HEK293 (cell line): ENCODE measurements around the gene TAF11L14.

Experiments
- CTCF ChIP-seq: fragments of 450-650 bp; formaldehyde crosslinking; IDR thresholded peaks from 2 replicates; pipeline ENCODE4 v1.5.1; 2016; ENCODE audit warnings: missing biosample characterization, missing genetic modification characterization
- MYNN ChIP-seq: fragments of 450-650 bp; formaldehyde crosslinking; IDR thresholded peaks from 2 replicates; pipeline ENCODE4 v1.5.1; 2016; ENCODE audit warnings: missing biosample characterization, missing genetic modification characterization, borderline replicate concordance
- REPIN1 ChIP-seq: fragments of 450-650 bp; formaldehyde crosslinking; IDR thresholded peaks from 2 replicates; pipeline ENCODE4 v1.5.1; 2017; ENCODE audit warnings: missing biosample characterization, missing genetic modification characterization, low read depth
- SP2 ChIP-seq: fragments of 450-650 bp; formaldehyde crosslinking; IDR thresholded peaks from 2 replicates; pipeline ENCODE4 v1.5.1; 2016; ENCODE audit warnings: missing biosample characterization, missing genetic modification characterization
- YY1 ChIP-seq: fragments of 450-650 bp; formaldehyde crosslinking; IDR thresholded peaks from 2 replicates; pipeline ENCODE4 v1.5.1; 2018; ENCODE audit warnings: missing biosample characterization, missing genetic modification characterization
- ZBTB7A ChIP-seq: fragments of 450-650 bp; formaldehyde crosslinking; IDR thresholded peaks from 2 replicates; pipeline ENCODE4 v1.5.1; 2016; ENCODE audit warnings: low read depth, missing biosample characterization, missing genetic modification characterization

DNA sequence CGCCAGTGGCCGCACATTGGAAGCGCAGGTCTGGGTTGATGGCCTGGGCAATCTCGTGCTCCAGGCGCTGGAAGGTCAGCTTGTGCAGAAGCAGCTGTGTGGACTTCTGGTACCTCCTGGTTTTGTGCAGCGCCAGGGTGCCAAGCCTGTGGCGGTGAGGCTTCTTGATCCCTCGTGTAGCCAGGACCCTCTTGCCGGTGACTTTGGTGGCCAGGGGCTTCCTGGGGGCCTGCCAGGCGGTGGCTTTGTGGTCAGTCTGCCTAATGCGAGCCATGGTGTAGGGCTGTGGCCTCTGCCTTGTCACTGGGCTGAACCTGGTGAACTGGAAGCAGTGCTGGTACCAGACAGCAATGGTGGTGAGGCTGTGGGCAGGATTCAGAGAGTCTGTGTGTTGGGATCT lies 8.6 kb upstream of the TAF11L14 start:
- no peak for TF ChIP-seq YY1 (tag by site-specific recombination)
- TF ChIP-seq CTCF (tag by site-specific recombination), result no peak
- no peak for TF ChIP-seq SP2 (tag by site-specific recombination)
- TF ChIP-seq MYNN (tag by site-specific recombination), result no peak
- TF ChIP-seq REPIN1, result no peak
- no peak for TF ChIP-seq ZBTB7A
